IPS DF 4.7 (cell line): ENCODE data around the gene MRPL23.

Source experiments
- DNase-seq: peaks from one replicate; pipeline ENCODE4 v3.0.0-alpha.2; 2013; ENCODE audit warnings: low spot score; ENCODE audit errors: extremely low read depth

Gene MRPL23

GRCh38 chr11:1989953-1990352, 42.8 kb downstream of the MRPL23 start:
- DNase-seq: no peak

DNA sequence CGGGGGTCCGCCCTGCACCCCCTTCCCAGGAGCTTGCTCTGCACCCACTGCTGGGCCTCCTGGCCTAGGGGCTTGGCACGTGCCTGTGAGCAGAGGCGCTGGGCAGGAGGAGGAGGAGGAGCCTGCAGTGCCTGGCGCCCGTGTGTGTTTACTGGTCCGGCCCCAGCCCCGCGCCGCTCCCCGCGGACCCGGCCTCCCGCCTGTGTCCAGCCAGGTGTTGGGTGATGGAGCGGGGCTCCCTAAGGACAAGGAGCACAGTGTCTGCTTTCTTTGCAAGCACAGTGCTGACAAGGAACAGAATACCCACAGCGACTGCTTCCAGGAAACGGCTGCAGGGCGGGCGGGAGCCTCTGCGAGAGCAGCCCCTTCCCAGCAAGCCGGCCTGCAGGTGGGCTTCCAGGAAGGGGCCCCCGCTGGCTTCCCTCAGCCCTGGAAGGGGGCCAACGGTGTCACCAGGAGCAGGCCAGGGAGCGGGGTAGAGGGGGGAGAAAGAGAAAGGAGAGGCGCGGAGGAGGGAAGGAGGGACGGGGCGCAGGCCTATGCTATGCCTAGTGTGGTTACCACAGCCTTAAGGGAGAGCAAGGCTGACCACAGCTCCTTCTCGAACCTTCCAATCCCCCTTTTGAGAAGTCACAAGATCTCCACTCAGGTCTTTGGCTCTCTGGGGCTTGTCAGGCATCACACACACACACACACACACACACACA, 43.9 kb downstream of the MRPL23 start:
- DNase-seq: no peak

- DNase-seq: no peak
Observed at GRCh38 chr11:1992111-1992510, 45.0 kb downstream of the MRPL23 start.

DNA sequence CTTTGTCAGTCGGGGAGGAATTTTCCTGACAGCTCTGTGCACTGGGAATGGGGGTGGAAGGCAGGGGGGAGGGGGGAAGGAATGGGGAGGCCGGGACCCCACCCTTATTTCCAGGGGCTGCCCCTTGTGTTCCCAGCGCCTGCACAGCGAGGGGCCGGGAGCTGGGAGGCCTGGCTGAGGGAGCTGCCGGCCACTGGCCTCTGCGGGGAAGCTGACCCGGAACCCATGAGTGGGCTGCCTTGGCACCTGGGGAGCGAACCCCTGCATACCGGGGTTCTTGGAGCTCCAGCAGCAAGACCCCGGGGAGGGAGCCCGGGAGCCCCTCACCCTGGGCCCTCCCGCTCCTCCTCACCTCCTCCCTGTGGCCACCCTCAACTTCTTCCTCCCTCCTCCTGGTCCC, 47.0 kb downstream of the MRPL23 start:
- no peak for DNase-seq

DNA sequence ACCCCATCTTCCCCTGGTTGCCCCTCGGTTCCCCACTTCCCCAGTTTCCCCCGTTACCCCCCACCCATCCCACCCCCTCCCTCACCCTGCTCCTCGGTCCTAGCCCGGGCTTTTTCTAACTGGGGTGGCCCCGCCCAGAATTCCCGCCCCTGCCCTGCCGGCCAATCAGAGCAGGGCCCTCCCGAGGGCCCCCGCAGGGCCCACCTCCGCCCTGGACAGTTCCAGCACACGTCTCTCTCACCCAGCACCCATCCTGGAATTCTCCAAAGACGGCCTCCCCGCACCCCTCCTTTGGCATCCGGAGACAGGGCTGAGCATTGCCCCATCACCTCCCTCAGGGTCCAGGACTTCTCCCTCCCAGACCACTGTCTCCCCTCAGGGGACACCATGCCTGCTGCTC, 50.6 kb downstream of the MRPL23 start, which contains the start of gene H19:
TSS of gene H19 (minus strand) at position 88 of the 400 bp plus-strand sequence.
- no peak for DNase-seq

DNA sequence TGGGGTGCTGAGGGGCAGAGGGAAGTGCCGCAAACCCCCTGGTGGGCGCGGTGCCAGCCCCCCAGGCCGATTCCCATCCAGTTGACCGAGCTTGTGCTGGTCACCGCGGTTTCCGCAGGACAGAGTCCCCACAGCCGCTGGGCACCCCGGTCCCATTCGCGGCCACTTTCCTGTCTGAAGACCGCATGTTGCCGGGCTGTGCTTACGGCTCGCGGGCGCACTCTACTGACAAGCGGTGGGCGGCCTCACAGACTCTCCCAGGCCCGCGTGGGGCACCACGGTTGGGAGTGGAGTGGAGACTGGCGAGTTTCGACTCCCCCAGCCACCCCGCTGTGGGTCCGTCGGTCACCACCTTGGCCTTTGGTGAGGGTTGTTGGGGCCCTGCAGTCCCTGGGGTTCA, 51.2 kb downstream of the MRPL23 start:
- DNase-seq: no peak

DNA sequence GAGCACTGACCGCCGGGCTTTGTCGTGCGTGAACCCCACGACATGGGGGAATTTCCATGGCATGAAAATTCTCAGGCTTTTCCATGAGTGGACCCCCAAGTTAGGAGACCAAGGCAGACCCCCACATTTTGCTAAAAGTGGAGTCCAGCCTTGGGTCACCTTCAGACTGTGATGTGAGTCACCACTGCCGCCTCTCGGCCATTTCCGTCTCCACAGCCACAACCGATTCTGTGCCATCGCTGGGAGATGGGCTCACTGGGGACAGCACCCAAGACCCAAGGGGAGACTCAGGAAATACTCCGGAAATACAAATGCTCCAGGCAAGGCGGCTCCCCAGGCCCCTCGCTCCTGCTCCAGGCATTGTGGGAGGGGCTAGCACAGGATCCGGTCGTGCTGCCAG, 51.7 kb downstream of the MRPL23 start:
- DNase-seq: no peak

- no peak for DNase-seq
Observed at GRCh38 chr11:2002042-2002776, 55.1 kb downstream of the MRPL23 start.

GRCh38 chr11:2002807-2003206, 55.7 kb downstream of the MRPL23 start:
- no peak for DNase-seq

- DNase-seq: no peak
Observed at GRCh38 chr11:2004466-2004865, 57.3 kb downstream of the MRPL23 start.
